Measurements from ENCODE around the gene CACNA2D1.

The CACNA2D1 gene

GRCh38 chr7:82443547-82444219 lies at the start of gene CACNA2D1:
Gene CACNA2D1, minus strand, starts transcription at chr7:82443777.
- DNase-seq (ENCODE audit: low spot score) = peak; percentile 93
- TF ChIP-seq CTCF (IDR thresholded peaks at IDR 0.05) = no peak
- Histone ChIP-seq H3K4me3 (peak within 1 kb of the TSS; percentile 94), H3K27ac (peak within 1 kb of the TSS; percentile 93 to 96)

- TF ChIP-seq CTCF (IDR thresholded peaks at IDR 0.05) = peak; percentile 67
- no peak overlapping the region for H3K4me3 ChIP-seq
- H3K27ac ChIP-seq = no peak overlapping the region
- no peak for DNase-seq (ENCODE audit: low spot score)
These were observed 38.0 kb upstream of the CACNA2D1 start for GRCh38 chr7:82481499-82482097.

- DNase-seq (ENCODE audit: low spot score) = no peak
- no peak for TF ChIP-seq CTCF (IDR thresholded peaks at IDR 0.05)
- H3K4me3 ChIP-seq = no peak overlapping the region
- no peak overlapping the region for H3K27ac ChIP-seq
These were observed 34.3 kb upstream of the CACNA2D1 start for GRCh38 chr7:82477733-82478515.

- no peak for TF ChIP-seq CTCF (IDR thresholded peaks at IDR 0.05)
- no peak for DNase-seq (ENCODE audit: low spot score)
These were observed 29.4 kb upstream of the CACNA2D1 start for GRCh38 chr7:82472966-82473365.

GRCh38 chr7:82471351-82472020 lies 27.9 kb upstream of the CACNA2D1 start:
- no peak overlapping the region for H3K27ac ChIP-seq
- TF ChIP-seq CTCF (IDR thresholded peaks at IDR 0.05) = no peak
- H3K4me3 ChIP-seq = no peak overlapping the region
- no peak for DNase-seq (ENCODE audit: low spot score)

More at GRCh38 chr7:82472966-82473365, 29.4 kb upstream of the CACNA2D1 start:
- no peak overlapping the region for H3K4me3 ChIP-seq
- no peak overlapping the region for H3K27ac ChIP-seq

- no peak overlapping the region for H3K4me3 ChIP-seq
- no peak for TF ChIP-seq CTCF (IDR thresholded peaks at IDR 0.05)
- DNase-seq (ENCODE audit: low spot score) = no peak
These were observed 25.6 kb upstream of the CACNA2D1 start for GRCh38 chr7:82469207-82469606.

More at GRCh38 chr7:82469207-82469606, 25.6 kb upstream of the CACNA2D1 start:
- H3K27ac ChIP-seq = no peak overlapping the region

Data from coronary artery (tissue), 2 donors.